ENCODE measurements around the gene EXOC6B. TPM values are rescaled to one million over a fixed set of nuclear protein-coding genes. Genes with fewer than 3 reads are reported as not detected.

EXOC6B gene
- total and polyA plus RNA-seq, 2 donors from 2014 or later: 5.9 to 31.3 TPM

DNA sequence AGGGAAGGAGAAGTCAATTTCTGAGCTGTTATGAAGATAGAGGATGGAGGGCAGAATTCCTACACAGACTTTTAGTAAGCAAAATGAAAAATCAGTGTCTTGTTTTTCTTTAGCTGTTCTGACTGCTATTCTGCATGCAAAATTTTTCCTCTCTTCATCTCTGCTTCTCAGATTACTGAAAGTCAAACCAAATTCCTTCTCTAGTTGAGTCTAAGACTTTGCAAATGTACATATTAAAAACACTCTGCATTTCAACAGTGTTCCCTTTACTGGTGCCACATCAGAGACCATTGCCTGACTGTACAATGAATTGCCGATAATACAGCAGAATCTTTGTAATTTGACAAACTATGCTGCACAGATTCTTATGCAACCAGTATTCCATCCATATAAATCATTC lies 198.8 kb downstream of the EXOC6B start:
- DNase-seq (no peak), FAIRE-seq (no peak)
- Histone ChIP-seq H3K4me3 (ENCODE audit: low read length in 3 of 3) (no peak overlapping the region), H3K27me3 (ENCODE audit: control insufficient read depth, insufficient read depth, low read length) (no peaks in the 10 kb centered on the region), H3K36me3 (ENCODE audit: control insufficient read depth in 2 of 3, insufficient read depth in 3 of 3, low read length in 3 of 3) (no peaks in the 10 kb centered on the region), H3K4me1 (ENCODE audit: control insufficient read depth in 2 of 3, insufficient read depth in 2 of 3, low read depth in 1 of 3, low read length in 3 of 3) (no peaks in the 10 kb centered on the region), H3K27ac (ENCODE audit: low read depth in 2 of 2, low read length in 2 of 2) (no peak overlapping the region), H3K9ac (ENCODE audit: low read length in 3 of 3) (no peak overlapping the region), H3K9me3 (ENCODE audit: control insufficient read depth in 2 of 3, insufficient read depth in 1 of 3, low read length in 3 of 3) (no peaks in the 10 kb centered on the region)
- intact Hi-C loops (cut with DNase I): no loop called here
- TF ChIP-seq, protein P1, sequence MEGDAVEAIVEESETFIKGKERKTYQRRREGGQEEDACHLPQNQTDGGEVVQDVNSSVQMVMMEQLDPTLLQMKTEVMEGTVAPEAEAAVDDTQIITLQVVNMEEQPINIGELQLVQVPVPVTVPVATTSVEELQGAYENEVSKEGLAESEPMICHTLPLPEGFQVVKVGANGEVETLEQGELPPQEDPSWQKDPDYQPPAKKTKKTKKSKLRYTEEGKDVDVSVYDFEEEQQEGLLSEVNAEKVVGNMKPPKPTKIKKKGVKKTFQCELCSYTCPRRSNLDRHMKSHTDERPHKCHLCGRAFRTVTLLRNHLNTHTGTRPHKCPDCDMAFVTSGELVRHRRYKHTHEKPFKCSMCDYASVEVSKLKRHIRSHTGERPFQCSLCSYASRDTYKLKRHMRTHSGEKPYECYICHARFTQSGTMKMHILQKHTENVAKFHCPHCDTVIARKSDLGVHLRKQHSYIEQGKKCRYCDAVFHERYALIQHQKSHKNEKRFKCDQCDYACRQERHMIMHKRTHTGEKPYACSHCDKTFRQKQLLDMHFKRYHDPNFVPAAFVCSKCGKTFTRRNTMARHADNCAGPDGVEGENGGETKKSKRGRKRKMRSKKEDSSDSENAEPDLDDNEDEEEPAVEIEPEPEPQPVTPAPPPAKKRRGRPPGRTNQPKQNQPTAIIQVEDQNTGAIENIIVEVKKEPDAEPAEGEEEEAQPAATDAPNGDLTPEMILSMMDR (IDR thresholded peaks at IDR 0.05; ENCODE audit: borderline replicate concordance, extremely low read depth, insufficient read depth): no peak

DNA sequence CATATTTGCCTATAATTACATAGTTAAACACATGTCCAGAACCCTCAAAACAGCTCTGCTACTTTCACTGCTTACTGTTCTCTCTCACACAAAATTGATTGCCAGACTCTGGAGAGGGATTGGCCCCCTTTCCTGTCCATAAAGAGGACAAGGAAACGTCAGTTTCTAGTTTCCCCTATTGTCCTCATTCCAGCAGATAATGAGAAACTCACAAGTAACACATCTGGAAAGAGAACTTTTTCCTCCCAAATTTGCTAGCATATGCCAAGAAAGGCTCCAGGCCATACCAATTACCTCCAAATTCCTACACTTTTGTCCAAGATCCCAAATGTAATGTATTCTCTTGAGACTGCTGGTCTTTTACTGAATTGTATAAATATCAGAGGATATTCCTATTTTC lies 200.5 kb downstream of the EXOC6B start:
- FAIRE-seq: no peak
- DNase-seq: no peak
- TF ChIP-seq, protein P1 (IDR thresholded peaks at IDR 0.05; ENCODE audit: borderline replicate concordance, extremely low read depth, insufficient read depth): no peak
- Histone ChIP-seq H3K27ac (ENCODE audit: low read depth in 2 of 2, low read length in 2 of 2) (no peak overlapping the region), H3K9ac (ENCODE audit: low read length in 3 of 3) (no peak overlapping the region), H3K27me3 (ENCODE audit: control insufficient read depth, insufficient read depth, low read length) (no peaks in the 10 kb centered on the region), H3K4me1 (ENCODE audit: control insufficient read depth in 2 of 3, insufficient read depth in 2 of 3, low read depth in 1 of 3, low read length in 3 of 3) (no peaks in the 10 kb centered on the region), H3K9me3 (ENCODE audit: control insufficient read depth in 2 of 3, insufficient read depth in 1 of 3, low read length in 3 of 3) (no peaks in the 10 kb centered on the region), H3K4me3 (ENCODE audit: low read length in 3 of 3) (no peak overlapping the region), H3K36me3 (ENCODE audit: control insufficient read depth in 2 of 3, insufficient read depth in 3 of 3, low read length in 3 of 3) (no peaks in the 10 kb centered on the region)
- intact Hi-C loops (cut with DNase I): no loop called here

DNA sequence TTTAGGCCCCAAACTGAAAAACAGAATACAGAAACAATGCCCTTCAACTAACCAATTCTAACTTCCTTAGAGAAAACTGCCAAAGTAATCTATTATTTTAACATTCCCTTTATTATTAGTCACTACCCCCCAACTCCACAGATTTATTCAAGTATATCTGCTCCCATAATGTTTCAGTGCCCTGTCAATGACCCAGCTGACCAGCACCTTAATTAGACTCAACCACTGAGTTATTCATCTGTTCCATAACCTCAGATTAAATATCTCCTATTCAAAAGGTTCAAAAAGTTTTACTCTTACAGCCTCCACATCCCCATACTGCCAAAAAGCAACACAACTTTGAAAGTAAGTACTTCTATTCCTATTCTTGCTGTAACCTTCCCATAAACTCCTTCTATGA lies 202.4 kb downstream of the EXOC6B start:
- no peaks in the 10 kb centered on the region for H3K9me3 ChIP-seq (ENCODE audit: control insufficient read depth in 2 of 3, insufficient read depth in 1 of 3, low read length in 3 of 3)
- H3K4me3 ChIP-seq (ENCODE audit: low read length in 3 of 3): no peak overlapping the region

More for the DNA sequence above, 202.4 kb downstream of the EXOC6B start:
- TF ChIP-seq, protein P1 (IDR thresholded peaks at IDR 0.05; ENCODE audit: borderline replicate concordance, extremely low read depth, insufficient read depth): no peak
- no peak for DNase-seq
- no peaks in the 10 kb centered on the region for H3K4me1 ChIP-seq (ENCODE audit: control insufficient read depth in 2 of 3, insufficient read depth in 2 of 3, low read depth in 1 of 3, low read length in 3 of 3)
- no peak overlapping the region for H3K27ac ChIP-seq (ENCODE audit: low read depth in 2 of 2, low read length in 2 of 2)
- no peaks in the 10 kb centered on the region for H3K36me3 ChIP-seq (ENCODE audit: control insufficient read depth in 2 of 3, insufficient read depth in 3 of 3, low read length in 3 of 3)
- intact Hi-C loops (cut with DNase I): no loop called here
- H3K27me3 ChIP-seq (ENCODE audit: control insufficient read depth, insufficient read depth, low read length): no peaks in the 10 kb centered on the region
- FAIRE-seq: no peak
- H3K9ac ChIP-seq (ENCODE audit: low read length in 3 of 3): no peak overlapping the region
